ENCODE data around the gene SHROOM3.

- TF ChIP-seq POLR2A (IDR thresholded peaks at IDR 0.05) (no peak), CTCF (IDR thresholded peaks at IDR 0.05) (no peak)
These were observed 291.6 kb downstream of the SHROOM3 start for GRCh38 chr4:76726631-76727030.
